Measurements from ENCODE around the gene PRKCE.

The PRKCE gene

DNA sequence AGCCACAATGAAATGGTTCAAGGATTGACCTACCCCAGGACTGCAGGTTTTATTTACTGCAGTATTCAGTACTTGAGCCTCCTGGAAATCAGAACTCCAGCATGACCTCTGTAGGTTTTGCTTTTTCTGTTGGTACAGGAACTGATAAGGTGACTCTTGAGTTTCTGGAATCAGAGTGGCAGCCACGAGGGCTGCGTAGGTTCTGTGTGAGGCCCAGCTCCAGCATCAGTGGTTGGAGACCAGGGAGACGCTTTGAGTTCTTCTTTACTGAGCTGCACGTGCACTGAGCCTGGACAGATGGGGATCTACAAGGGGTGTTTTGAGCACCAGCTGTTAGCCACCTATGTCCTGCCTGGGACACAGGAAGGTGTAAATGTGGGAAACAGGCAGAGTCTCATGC lies 423.0 kb downstream of the PRKCE start:
- DNase-seq (ENCODE audit: low spot score), result no peak
- in situ Hi-C loops (cut with MboI; ENCODE audit: low sequenced_read_pairs, unreplicated experiment), result no loop called here
- TF ChIP-seq, protein P1, sequence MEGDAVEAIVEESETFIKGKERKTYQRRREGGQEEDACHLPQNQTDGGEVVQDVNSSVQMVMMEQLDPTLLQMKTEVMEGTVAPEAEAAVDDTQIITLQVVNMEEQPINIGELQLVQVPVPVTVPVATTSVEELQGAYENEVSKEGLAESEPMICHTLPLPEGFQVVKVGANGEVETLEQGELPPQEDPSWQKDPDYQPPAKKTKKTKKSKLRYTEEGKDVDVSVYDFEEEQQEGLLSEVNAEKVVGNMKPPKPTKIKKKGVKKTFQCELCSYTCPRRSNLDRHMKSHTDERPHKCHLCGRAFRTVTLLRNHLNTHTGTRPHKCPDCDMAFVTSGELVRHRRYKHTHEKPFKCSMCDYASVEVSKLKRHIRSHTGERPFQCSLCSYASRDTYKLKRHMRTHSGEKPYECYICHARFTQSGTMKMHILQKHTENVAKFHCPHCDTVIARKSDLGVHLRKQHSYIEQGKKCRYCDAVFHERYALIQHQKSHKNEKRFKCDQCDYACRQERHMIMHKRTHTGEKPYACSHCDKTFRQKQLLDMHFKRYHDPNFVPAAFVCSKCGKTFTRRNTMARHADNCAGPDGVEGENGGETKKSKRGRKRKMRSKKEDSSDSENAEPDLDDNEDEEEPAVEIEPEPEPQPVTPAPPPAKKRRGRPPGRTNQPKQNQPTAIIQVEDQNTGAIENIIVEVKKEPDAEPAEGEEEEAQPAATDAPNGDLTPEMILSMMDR (IDR thresholded peaks at IDR 0.05; ENCODE audit: borderline replicate concordance, control extremely low read depth, extremely low read depth, insufficient read depth, missing control alignments), result no peak

DNA sequence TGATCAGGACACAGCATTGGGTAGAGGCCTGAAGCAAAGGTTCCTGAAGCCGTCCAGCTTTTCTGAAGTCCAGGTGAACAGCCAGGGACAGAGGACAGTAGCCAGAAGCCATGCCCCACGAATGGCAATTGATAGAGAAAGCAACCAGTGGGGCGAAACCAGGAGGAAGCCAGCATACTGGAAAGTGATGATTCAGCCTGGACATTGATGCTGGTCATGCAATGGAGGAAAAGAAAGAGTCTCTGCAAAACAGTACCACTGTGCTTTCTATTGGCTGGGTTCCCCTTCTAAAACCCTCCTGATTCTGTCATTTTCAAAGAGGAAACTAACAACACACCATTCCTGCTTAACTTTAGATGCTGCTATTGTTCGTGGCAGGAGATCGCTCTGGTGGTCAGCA lies 424.4 kb downstream of the PRKCE start:
- no peak for DNase-seq (ENCODE audit: low spot score)
- in situ Hi-C loops (cut with MboI; ENCODE audit: low sequenced_read_pairs, unreplicated experiment), result no loop called here
- TF ChIP-seq, protein P1 (IDR thresholded peaks at IDR 0.05; ENCODE audit: borderline replicate concordance, control extremely low read depth, extremely low read depth, insufficient read depth, missing control alignments), result no peak

DNA sequence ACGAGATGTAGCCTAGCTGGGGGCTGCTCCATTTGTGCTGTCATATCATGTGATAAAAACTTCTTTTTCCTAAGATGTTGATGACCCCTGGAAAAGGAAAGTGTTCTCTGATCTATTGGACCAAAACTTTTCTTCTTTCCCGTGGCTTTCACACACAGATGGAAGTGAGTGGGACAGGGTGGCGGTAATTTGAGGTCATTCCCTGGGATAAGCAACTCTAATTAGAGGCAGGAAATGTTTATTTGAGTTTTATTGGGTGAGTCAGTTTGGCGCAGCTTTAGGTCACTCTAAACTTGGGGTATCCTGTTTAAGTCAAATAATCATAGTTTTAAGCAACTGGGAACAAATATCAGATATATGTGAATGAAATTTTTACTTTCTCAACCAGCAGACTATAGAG lies 424.8 kb downstream of the PRKCE start:
- no peak for DNase-seq (ENCODE audit: low spot score)
- TF ChIP-seq, protein P1 (IDR thresholded peaks at IDR 0.05; ENCODE audit: borderline replicate concordance, control extremely low read depth, extremely low read depth, insufficient read depth, missing control alignments), result no peak
- in situ Hi-C loops (cut with MboI; ENCODE audit: low sequenced_read_pairs, unreplicated experiment), result no loop called here

DNA sequence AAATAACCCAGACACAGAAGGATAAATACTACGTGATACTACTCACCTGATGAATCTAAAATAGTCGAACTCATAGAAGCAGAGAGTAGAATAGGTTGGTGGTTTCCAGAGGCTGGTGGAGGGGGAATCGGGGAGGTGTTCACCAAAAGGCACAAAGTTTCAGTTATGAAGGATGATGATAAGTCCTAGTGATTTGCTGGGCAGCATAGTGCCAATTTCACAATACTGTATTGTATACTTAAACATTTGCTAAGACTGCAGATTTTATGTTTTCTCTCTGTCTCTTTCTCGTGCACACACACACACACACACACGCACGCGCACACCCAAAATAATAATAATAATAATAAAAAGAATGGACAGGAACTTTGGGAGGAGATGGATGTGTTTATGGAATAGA lies 425.4 kb downstream of the PRKCE start:
- TF ChIP-seq, protein P1 (IDR thresholded peaks at IDR 0.05; ENCODE audit: borderline replicate concordance, control extremely low read depth, extremely low read depth, insufficient read depth, missing control alignments), result no peak
- DNase-seq (ENCODE audit: low spot score), result no peak
- in situ Hi-C loops (cut with MboI; ENCODE audit: low sequenced_read_pairs, unreplicated experiment), result no loop called here

DNA sequence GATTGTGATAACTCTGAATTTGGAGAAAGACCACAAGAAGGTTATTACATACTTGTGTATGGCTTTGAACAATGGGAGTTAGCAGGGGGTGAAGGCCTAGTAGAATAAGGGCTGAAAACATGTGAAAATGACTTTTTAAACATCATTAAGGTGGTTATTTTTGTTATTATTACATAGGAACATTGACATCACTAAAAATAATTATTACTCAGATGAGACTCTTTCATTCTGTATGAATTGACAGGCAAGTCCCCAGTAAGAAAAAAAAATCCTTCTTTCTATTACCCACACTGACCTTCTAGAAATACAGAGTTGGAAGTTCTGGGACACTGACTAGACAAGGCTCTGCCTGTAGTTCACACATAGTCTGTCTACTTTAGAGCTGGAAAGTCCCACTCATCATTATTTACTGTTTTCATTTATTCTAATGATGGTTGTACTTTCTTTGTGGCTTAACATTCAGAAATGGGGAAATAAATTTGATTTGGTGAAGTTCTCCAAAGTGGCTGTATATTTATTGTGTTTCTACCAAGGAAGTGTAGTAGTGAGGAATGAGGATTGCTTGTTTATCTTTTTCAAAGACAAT lies 426.1 kb downstream of the PRKCE start:
- in situ Hi-C loops (cut with MboI; ENCODE audit: low sequenced_read_pairs, unreplicated experiment), result no loop called here
- TF ChIP-seq, protein P1 (IDR thresholded peaks at IDR 0.05; ENCODE audit: borderline replicate concordance, control extremely low read depth, extremely low read depth, insufficient read depth, missing control alignments), result no peak
- DNase-seq (ENCODE audit: low spot score), result no peak

DNA sequence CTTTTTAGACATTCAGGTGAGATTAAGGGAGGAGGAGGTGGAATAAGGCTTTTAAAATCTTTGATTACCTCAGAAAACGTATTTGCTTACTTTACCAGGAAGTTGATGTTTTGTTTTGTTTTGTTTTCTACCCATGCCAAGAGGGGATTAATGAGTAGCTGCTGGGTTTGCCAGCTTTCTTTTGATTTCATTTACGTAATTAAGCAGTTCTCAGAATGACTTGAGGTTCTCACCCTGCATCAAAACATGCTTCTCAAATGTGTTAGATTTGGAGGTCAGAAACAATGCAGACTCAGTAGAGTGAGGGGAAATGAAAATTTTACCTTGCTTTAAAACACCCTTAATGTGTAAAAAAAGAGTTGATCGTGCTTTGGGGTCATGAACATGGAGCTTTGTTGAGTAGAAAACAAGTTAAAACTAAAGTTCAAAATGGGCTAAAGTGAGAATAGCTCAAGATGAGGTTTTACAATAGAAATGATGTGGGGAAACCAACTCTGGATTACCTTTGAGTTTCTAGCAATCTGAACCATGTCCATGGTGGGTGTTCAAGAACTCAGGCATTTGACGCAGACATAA lies 428.6 kb downstream of the PRKCE start:
- TF ChIP-seq, protein P1 (IDR thresholded peaks at IDR 0.05; ENCODE audit: borderline replicate concordance, control extremely low read depth, extremely low read depth, insufficient read depth, missing control alignments), result no peak
- in situ Hi-C loops (cut with MboI; ENCODE audit: low sequenced_read_pairs, unreplicated experiment), result no loop called here
- no peak for DNase-seq (ENCODE audit: low spot score)
